GM18498 (cell line): ENCODE data around the gene BLVRB.
"Not testable (repeated sequence)": the region's sequence is repeated elsewhere in the genome, so short reads cannot be mapped to it uniquely, and the experiment has no call there.

Source experiments
- ATAC-seq: cut with Tn5 transposase; IDR thresholded peaks from one replicate; pipeline ENCODE4 v1.9.1; 2021; ENCODE audit warnings: mild to moderate bottlenecking, moderate library complexity; ENCODE audit not compliant: unreplicated experiment

BLVRB gene

GRCh38 chr19:40465557-40466218 is at the start of gene BLVRB:
Gene BLVRB (minus strand): TSS chr19:40465745. CDS start chr19:40465688, 57 bp downstream.
- ATAC-seq: peak; percentile 87

DNA sequence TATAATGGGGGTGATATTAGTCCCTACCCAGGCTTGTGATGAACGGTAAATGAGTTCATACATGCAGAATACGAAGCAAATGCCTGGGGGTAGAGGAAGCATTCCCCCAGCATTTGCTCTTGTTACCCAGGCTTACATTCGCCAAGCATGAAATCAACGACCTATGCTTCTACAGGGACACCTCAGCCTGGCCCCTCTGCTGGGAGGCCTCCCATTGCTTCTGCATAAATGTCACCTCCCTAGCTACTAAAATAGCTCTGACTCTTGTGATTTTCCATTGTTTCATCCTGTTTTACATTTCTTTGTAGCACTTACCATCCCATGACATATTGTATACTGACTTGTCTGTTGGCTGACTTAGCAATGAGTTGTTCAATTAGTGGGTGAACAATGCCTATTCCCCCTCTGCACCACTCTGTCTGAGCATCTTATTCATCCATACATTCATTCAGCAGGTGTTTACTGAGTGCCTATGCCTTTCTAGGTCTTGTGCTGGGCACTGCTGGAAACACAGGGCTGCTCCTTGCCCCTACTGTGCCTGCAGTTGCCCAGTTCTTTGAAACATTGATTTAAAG is 48.3 kb upstream of the BLVRB start:
- no peak for ATAC-seq

- ATAC-seq: no peak
These were observed 47.8 kb upstream of the BLVRB start for GRCh38 chr19:40513345-40513678.

DNA sequence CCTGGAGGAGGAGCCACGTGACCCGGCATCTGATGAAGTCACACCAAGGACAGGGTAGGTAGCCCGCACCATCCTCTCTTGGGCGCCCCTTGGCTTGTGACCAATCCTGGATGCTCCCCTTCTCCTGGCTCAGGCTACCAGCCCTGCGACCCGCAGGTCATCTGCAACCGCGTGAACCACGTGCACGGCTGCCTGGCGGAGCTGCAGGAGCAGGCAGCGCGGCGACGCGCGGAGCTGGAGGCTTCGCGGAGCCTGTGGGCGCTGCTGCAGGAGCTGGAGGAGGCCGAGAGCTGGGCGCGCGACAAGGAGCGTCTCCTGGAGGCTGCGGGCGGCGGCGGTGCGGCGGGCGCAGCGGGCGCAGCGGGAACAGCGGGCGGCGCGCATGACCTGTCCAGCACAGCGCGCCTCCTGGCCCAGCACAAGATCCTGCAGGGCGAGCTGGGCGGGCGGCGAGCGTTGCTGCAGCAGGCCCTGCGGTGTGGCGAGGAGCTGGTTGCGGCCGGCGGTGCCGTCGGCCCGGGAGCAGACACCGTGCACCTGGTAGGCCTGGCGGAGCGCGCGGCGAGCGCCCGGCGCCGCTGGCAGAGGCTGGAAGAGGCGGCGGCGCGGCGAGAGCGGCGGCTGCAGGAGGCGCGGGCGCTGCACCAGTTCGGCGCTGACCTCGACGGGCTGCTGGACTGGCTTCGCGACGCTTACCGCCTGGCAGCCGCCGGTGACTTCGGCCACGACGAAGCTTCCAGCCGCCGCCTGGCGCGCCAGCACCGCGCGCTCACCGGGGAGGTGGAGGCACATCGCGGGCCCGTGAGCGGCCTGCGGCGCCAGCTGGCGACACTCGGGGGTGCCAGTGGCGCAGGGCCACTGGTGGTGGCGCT is 47.2 kb upstream of the BLVRB start:
- ATAC-seq: no peak

DNA sequence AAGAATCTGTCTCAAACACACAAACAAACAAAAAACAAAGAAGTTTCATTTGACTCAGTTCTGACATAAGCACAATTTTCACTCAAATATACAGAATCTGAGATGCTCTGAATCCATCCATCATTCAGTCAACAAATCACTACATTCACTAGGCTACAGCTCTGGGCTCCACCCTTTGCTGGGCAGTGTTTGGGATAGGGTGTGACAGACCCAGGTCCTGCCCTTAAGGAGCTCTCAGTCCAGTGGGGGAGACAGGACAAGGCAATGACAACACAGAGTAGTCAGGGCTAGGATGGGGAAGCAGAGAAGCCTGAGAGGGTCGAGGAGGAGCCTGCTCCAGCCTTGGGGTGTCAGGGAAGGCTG is 46.5 kb upstream of the BLVRB start:
- no peak for ATAC-seq

GRCh38 chr19:40511487-40511886 is 45.9 kb upstream of the BLVRB start:
- ATAC-seq: no peak

DNA sequence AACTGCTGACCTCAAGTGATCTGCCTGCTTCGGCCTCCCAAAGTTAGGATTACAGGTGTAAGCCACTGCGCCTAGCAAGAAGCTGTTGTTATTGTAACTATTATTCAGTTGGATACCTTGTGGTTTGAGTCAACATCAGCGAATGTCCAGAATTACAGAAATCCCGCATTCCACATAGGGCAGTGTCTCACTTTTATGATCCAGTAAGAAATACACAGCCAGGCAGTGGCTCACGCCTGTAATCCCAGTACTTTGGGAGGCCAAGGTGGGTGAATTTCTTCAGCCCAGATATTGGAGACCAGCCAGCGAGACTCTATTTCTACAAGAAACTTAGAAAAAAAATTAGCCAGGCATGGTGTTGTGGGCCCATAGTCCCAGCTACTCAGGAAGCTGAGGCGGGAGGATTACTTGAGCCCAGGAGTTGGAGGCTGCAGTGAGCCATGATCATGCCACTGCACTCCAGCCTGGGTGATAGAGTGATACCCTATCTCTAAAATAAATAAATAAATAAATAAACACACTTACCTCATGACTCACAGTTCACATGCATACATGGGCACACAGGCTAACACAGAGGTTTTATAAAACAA is 45.1 kb upstream of the BLVRB start:
- ATAC-seq: no peak

DNA sequence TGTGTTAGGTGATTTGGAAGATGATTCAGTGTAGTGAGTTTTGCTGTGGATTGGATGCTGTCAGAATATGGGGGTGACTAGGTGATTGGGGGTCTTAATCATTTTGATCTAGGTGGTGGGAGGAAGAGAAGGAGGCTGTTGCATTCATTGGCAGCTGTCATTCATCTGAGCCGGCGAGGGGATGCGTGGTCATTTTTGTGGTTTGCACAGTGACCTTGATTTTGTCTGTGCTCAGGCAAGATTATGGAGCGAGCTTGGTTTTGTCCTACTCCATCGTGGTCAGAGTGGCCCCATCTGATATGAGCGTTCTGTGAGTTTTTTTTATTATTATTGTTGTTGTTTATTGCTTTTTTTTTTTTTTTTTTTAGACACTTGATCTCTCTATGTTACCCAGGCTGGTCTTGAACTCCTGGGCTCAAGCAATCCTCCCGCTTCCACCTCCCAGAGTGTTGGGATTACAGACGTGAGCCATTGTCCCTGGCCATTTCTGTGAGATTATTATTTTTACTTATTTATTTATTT is 43.3 kb upstream of the BLVRB start:
- no peak for ATAC-seq

DNA sequence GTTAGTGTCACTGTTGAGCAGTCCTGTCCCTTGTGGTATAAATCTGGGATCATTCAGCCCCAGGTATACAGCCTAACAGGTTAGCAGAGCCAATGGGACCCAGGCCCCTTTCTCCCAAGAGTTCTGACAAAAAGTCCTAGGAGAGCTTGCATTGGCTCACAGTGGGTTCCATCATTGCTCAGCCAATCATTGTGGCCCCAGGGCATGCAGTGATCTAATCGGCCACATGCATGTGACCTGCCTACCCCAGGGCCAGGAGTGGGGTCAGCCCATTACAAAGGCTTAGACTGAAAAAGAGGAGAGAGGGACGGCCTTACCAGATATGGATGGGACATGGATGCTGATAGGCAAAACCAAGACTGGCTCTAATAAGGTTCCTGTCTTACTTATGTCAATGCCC is 42.3 kb upstream of the BLVRB start:
- no peak for ATAC-seq

GRCh38 chr19:40506099-40506498 is 40.6 kb upstream of the BLVRB start:
- no peak for ATAC-seq

DNA sequence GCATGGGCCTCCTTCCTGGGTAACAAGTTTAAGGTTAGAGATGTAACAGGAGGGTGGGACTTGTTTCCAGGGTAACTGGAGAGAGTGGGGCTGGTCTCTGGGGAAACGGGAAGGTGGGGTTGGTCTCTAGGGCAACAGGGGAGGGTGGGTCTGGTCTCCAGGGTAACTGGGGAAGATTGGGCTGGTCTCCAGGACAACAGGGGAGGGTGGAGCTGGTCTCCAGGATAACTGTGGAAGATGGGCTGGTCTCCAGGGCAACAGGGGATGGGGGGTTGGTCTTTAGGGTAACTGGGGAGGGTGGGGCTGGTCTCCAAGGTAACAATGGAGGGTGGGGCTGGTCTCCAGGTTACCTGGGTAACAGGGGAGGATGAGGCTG is 37.8 kb upstream of the BLVRB start:
- no peak for ATAC-seq

DNA sequence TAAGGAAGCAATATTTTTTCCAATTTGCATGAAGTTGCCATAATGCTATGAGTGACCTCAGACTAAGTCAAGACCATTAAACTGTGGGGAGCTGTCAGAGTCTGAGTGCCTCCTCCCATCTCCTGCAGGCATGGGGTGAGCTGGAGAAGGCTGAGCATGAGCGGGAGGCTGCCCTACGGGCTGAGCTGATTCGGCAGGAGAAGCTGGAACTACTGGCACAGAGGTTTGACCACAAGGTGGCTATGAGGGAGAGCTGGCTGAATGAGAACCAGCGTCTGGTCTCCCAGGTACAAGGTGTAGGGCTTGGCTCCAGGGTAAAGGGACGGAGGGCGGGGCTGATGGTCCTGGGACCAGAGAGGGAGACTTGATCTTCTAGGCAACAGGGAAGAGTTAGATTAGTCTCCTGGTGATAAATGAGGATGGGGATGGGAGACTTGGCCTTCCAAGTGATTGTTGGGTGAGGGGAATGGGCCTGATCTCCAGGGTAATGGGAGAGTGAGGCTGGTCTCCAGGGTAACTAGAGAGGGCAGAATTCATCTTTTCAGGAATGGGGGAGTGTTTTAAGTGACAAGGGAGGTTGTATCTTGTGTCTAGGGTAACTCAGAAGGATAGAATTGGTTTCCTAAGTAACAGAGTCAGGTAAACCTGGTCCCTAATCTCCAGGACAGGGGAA is 37.2 kb upstream of the BLVRB start:
- ATAC-seq: no peak

DNA sequence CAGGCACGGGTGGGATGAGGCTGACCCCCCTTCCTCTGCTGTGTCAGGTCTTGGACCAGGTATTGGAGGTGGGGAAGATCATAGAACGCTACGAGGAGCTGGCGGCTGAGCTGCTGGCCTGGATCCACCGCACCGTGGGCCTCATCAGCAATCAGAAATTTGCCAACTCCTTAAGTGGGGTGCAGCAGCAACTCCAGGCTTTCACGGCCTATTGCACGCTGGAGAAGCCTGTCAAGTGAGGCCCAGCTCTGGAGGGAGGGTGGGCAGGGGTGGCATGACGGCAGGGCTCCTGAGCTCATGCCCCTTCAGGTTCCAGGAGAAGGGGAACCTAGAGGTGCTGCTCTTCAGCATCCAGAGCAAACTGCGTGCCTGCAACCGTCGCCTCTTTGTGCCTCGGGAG is 36.5 kb upstream of the BLVRB start:
- ATAC-seq: no peak

DNA sequence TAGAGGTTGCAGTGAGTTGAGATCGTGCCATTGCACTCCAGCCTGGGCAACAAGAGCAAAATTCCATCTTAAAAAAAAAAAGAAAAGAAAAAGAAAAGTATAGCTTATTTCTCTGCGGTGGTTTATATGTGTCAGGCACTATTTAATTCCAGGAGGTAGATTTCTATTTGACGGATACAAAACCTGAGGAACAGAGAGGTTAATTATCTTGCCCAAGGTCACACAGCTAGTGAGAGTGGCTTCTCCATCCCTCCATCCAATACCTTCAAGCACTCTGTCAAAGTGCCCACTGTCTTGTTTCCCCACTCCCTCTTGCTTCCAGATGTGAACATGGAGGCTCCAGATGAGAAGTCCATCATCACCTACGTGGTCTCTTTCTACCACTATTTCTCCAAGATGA is 36.1 kb upstream of the BLVRB start:
- no peak for ATAC-seq

DNA sequence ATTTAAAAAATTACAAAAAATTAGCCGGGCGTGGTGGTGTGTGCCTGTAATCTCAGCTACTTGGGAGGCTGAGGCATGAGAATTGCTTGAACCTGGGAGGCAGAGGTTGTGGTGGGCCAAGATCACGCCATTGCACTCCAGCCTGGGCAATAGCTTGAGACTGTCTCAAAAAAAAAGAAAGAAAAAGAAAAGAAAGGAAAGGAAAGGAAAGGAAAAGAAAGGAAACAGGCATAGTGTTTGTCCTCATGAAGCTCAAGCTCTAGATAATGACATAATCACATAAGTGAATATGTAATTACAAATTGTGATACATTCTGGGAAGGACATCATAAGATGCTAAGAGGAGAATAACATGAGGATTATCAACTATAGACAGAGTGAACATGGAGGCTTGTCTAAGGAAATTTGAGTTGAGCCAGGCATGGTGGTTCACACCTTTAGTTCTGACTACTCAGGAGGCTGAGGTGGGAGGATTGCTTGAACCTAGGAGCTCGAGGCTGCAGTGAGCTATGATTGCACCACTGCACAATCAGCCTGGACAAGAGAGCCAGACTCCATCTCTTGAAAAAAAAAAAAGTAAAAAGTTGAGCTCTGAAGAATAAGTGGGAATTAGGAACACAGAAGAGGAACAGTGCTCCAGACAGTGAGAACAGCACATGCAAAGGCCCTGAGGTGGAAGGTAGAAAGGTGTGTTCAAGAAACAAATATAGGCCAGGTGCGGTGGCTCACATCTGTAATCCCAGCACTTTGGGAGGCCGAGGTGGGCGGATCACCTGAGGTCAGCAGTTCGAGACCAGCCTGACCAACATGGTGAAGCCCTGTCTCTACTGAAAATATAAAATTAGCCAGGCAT is 35.4 kb upstream of the BLVRB start:
- ATAC-seq: not testable (repeated sequence)

DNA sequence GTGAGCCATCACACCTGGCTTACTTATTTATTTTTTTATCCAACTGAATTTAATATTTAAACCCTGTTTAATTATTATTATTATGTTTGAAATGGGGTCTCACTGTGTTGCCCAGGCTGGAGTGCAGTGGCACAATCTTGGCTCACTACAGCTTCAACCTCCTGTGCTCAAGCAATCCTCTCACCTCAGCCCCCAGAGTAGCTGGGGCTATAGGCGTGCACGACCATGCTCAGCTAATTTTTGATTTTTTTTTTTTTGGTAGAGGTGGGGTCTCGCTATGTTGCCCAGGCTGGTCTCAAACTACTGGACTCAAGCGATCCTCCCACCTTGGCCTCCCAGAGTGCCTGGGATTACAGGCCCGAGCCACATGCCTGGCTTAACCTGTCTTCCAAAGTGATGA is 33.8 kb upstream of the BLVRB start:
- ATAC-seq: no peak

DNA sequence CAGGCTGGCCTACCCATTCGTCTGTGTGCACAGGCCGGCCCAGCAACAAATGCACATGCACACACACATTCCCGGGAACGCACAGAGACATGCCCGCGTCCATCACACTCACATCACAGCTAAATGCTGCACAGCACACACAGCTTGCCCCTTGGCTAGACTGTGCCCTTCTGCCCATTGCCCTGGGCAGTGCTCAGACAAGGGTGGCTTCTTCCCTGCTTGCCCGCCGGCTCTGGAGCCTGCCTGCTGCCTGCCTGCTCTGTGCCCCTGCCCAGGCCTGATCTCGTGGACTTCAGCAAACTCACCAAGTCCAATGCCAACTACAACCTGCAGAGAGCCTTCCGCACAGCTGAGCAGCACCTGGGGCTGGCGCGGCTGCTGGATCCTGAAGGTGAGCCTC is 31.7 kb upstream of the BLVRB start:
- ATAC-seq: no peak

DNA sequence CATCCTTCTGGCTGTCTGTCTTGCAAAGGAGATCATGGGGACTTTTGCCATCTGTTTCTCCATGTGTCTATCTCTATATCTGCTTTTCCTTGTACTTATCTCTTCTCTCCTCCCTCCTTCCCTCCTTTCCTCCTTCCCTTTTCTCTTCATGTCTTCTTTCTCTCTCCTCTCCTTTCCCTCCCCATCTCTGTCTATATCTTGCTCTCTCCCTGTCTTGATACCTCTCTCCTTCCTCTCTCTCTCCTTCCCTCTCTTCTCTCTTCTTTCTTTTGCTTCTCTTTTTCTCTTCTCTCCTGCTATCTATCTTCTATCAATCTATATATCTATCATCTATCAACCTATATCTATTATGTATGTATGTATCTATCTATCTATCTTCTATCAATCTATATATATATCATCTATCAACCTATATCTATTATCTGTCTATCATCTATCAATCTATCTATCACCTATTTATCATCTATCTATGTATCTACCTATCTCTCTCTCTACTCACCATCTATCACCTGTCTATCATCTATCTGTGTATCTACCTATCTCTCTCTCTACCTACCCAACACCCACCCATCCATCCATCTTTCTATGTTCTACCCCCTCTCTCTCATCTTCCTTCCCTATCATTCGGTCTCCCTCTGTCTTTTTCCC is 28.8 kb upstream of the BLVRB start:
- no peak for ATAC-seq

DNA sequence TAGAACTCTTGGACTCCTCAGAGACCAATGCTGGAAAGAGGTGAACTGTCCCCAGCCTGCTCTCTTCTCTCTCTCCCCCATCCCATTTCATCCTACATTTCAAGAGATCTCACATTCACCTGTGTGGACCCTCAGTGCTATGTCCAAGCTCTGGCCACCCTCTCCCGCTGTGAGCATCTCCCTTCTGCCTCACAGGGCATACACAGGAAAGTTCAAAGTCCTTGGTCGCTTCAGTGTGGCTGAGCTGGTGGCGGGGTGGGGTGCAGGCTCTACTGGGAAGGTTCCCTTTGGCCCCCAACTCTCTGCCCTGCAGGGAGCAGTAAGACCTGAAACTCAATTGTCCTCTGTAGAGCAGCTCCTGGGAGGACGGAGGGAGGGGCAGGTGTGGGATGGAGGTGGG is 28.2 kb upstream of the BLVRB start:
- ATAC-seq: no peak

DNA sequence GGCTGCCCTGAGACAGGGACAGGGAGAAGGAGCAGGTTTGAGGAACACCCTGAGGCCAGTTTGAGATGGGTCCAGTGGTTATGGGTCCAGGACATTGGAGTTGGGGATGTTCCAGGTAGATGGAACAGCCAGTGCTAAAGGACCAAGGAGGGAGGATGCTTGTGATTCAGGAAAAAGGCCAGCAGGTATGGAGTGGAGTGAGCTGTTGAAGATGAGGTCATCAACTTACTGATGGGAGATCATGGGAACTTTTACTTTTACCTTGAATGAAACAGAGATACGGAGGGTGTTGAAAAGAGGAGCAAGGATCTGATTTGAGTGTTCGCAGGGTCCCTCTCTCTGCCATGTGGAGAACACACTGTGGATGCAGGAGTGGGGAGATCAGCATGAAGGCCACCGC is 26.7 kb upstream of the BLVRB start:
- no peak for ATAC-seq
